DND-41 (cell line): ENCODE measurements around the gene ARHGAP27.

Experiments
- ATAC-seq: fragments of 200-7000 bp; cut with Tn5 transposase; 3 replicates; pipeline ENCODE4 v1.9.1; 2021; ENCODE audit warnings: low read depth; ENCODE audit not compliant: insufficient read depth
- DNase-seq: peaks from one replicate; pipeline ENCODE4 v3.0.0-alpha.2; 2020
- H2AFZ ChIP-seq: 2 replicates; pipeline ENCODE4 v1.6.0; 2012; ENCODE audit warnings: low read depth, low read length
- H3K27ac ChIP-seq: 2 replicates; pipeline ENCODE4 v1.5.1; 2012; ENCODE audit warnings: low read length, inconsistent platforms
- H3K27me3 ChIP-seq: fragments of 200-600 bp; sonication (generic); 2 replicates; pipeline ENCODE4 v1.6.0; 2012; ENCODE audit warnings: low read length, mild to moderate bottlenecking, inconsistent platforms; ENCODE audit not compliant: insufficient read depth, poor library complexity
- H3K36me3 ChIP-seq: 2 replicates; pipeline ENCODE4 v1.5.1; 2012; ENCODE audit warnings: low read length, inconsistent platforms; ENCODE audit not compliant: insufficient read depth
- H3K4me1 ChIP-seq: 2 replicates; pipeline ENCODE4 v1.5.1; 2012; ENCODE audit warnings: mild to moderate bottlenecking, low read length; ENCODE audit not compliant: insufficient read depth
- H3K4me2 ChIP-seq: 2 replicates; pipeline ENCODE4 v1.6.0; 2012; ENCODE audit warnings: mild to moderate bottlenecking, moderate library complexity, low read length, inconsistent platforms; ENCODE audit not compliant: insufficient read depth
- H3K4me3 ChIP-seq, 2 experiments: fragments of 200-600 bp in 1 of 2; shearing (Covaris generic) in 1 of 2; 2 replicates each; pipeline ENCODE4 v1.5.1; 2012 to 2016; ENCODE audit warnings: inconsistent platforms in 2 of 2, low read length in 2 of 2, mild to moderate bottlenecking in 2 of 2, low read depth in 1 of 2, moderate library complexity in 1 of 2
- H3K79me2 ChIP-seq: 2 replicates; pipeline ENCODE4 v1.6.0; 2012; ENCODE audit warnings: low read length, inconsistent platforms; ENCODE audit not compliant: insufficient read depth
- H3K9ac ChIP-seq: 2 replicates; pipeline ENCODE4 v1.6.0; 2012; ENCODE audit warnings: low read depth, mild to moderate bottlenecking, inconsistent platforms, low read length, moderate library complexity
- H3K9me3 ChIP-seq: 2 replicates; pipeline ENCODE4 v1.5.1; 2012; ENCODE audit warnings: low read length, moderate library complexity, mild to moderate bottlenecking, inconsistent platforms; ENCODE audit not compliant: insufficient read depth, severe bottlenecking
- H4K20me1 ChIP-seq: 2 replicates; pipeline ENCODE4 v1.6.0; 2012; ENCODE audit warnings: low read length; ENCODE audit not compliant: insufficient read depth
- CTCF ChIP-seq: IDR thresholded peaks from 2 replicates; pipeline ENCODE4 v1.5.1; 2012; ENCODE audit warnings: borderline replicate concordance, low read length, moderate library complexity, mild to moderate bottlenecking; ENCODE audit not compliant: poor library complexity, severe bottlenecking; ENCODE audit errors: extremely low read depth
- EZH2 ChIP-seq: IDR thresholded peaks from 3 replicates; pipeline ENCODE4 v1.6.1; 2012; ENCODE audit warnings: borderline replicate concordance, low read depth, mild to moderate bottlenecking, moderate library complexity, low read length, inconsistent platforms; ENCODE audit not compliant: severe bottlenecking

The ARHGAP27 gene

DNA sequence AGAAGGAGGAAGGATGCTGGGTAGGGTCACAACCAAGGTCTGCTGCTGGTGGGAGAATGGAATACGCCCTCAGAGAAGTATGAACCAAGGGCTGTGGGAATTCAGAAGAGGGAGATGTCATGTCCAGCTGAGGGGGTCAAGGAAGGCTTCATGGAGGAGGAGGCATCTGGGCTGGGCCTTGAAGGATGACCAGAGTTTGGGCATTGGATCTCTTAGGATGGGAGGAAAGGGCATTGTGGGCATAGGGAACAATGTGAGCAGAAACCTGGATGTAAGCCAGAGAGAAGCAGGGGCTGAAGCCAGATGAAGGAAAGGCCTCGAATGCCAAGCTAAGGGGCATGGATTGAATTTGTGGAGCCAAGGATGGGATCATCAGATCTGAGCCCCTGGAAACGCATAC lies 66.6 kb downstream of the ARHGAP27 start:
- Histone ChIP-seq H3K4me2 (no peak overlapping the region), H3K4me1 (no peaks in the 10 kb centered on the region), H2AFZ (no peak overlapping the region), H3K27ac (no peak overlapping the region), H3K27me3 (no peaks in the 10 kb centered on the region), H3K9me3 (no peaks in the 10 kb centered on the region), H3K36me3 (no peaks in the 10 kb centered on the region), H4K20me1 (no peaks in the 10 kb centered on the region), H3K79me2 (no peaks in the 10 kb centered on the region), H3K4me3 (no peak overlapping the region), H3K9ac (no peak overlapping the region)
- TF ChIP-seq CTCF (no peak), EZH2 (no peak)
- ATAC-seq = no peak
- no peak for DNase-seq

GRCh38 chr17:45364531-45365390 lies 67.9 kb downstream of the ARHGAP27 start:
- Histone ChIP-seq H2AFZ (no peak overlapping the region), H3K9me3 (no peaks in the 10 kb centered on the region), H3K27me3 (no peaks in the 10 kb centered on the region), H3K9ac (no peak overlapping the region), H3K79me2 (no peaks in the 10 kb centered on the region), H3K27ac (no peak overlapping the region), H3K4me3 (no peak overlapping the region), H3K4me1 (no peaks in the 10 kb centered on the region), H3K36me3 (no peaks in the 10 kb centered on the region), H3K4me2 (no peak overlapping the region), H4K20me1 (no peaks in the 10 kb centered on the region)
- TF ChIP-seq EZH2 (no peak), CTCF (no peak)
- DNase-seq (no peak), ATAC-seq (no peak)

GRCh38 chr17:45363498-45363897 lies 69.2 kb downstream of the ARHGAP27 start:
- Histone ChIP-seq H4K20me1 (no peaks in the 10 kb centered on the region), H3K79me2 (no peaks in the 10 kb centered on the region), H3K9me3 (no peaks in the 10 kb centered on the region), H2AFZ (no peak overlapping the region), H3K9ac (no peak overlapping the region), H3K4me3 (no peak overlapping the region), H3K36me3 (no peaks in the 10 kb centered on the region), H3K27ac (no peak overlapping the region), H3K4me2 (no peak overlapping the region), H3K4me1 (no peaks in the 10 kb centered on the region), H3K27me3 (no peaks in the 10 kb centered on the region)
- TF ChIP-seq EZH2 = no peak
- no peak for DNase-seq
- no peak for ATAC-seq

DNA sequence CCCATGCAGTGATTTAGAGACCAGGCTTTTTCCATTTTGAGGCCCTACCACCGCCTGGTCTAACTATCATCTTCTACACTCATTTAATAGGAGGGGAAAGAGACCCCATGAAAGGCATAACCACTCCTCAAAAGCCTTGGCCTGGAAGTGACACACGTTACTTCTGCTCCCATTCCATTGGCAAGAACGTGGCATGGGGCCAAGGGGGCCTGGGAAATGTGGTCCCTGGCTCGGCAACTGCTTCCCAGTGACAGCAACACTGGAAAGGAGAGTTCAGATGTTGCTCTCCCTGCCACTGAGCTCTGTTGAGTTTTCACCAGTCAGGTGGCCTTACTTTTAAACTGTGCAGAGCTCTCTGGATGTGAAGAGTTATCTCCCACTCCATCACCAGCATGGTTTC lies 70.7 kb downstream of the ARHGAP27 start:
- no peak for DNase-seq
- TF ChIP-seq CTCF (no peak), EZH2 (no peak)
- H3K4me1 ChIP-seq = no peaks in the 10 kb centered on the region
- no peak overlapping the region for H3K4me3 ChIP-seq
- no peaks in the 10 kb centered on the region for H3K9me3 ChIP-seq
- H3K27ac ChIP-seq = no peak overlapping the region
- no peak overlapping the region for H2AFZ ChIP-seq
- ATAC-seq = no peak
- no peak overlapping the region for H3K9ac ChIP-seq
- H3K27me3 ChIP-seq = no peaks in the 10 kb centered on the region
- no peaks in the 10 kb centered on the region for H4K20me1 ChIP-seq
- no peaks in the 10 kb centered on the region for H3K79me2 ChIP-seq
- H3K4me2 ChIP-seq = no peak overlapping the region
- no peaks in the 10 kb centered on the region for H3K36me3 ChIP-seq
